Tibial artery (tissue), 4 donors: ENCODE data around the gene CUX1.

Experiments
- DNase-seq, 2 donors: peaks; one replicate each; pipeline ENCODE4 v3.0.0-alpha.2; 2019
- H3K27ac ChIP-seq, 2 donors: fragments of 200-600 bp; sonication (generic) in 1 of 2; 1 replicate in 1 of 2; 2 replicates in 1 of 2; pipeline ENCODE4 v1.5.1; 2018 to 2019; ENCODE audit warnings: mild to moderate bottlenecking in 1 of 2
- H3K27me3 ChIP-seq, 2 donors: fragments of 200-600 bp; sonication (generic) in 1 of 2; one replicate each; pipeline versions ENCODE4 v1.5.1 to v1.6.0; 2016 to 2019
- H3K36me3 ChIP-seq, 3 donors: fragments of 200-600 bp; sonication (generic) in 2 of 3; one replicate each; pipeline ENCODE4 v1.5.1; 2016 to 2019; ENCODE audit warnings: mild to moderate bottlenecking in 2 of 3
- H3K4me1 ChIP-seq, 4 donors: fragments of 200-600 bp; sonication (generic) in 2 of 4; 1 replicate in 3 of 4; 2 replicates in 1 of 4; pipeline ENCODE4 v1.5.1; 2016 to 2019
- H3K4me3 ChIP-seq, 2 donors: fragments of 200-600 bp; sonication (generic) in 1 of 2; 1 replicate in 1 of 2; 2 replicates in 1 of 2; pipeline ENCODE4 v1.5.1; 2018 to 2019; ENCODE audit warnings: mild to moderate bottlenecking in 2 of 2
- H3K9me3 ChIP-seq, 3 donors: fragments of 200-600 bp; sonication (generic) in 1 of 3; one replicate each; pipeline ENCODE4 v1.5.1; 2016 to 2019
- intact Hi-C: fragments of 100-400 bp; cut with DNase I; formaldehyde crosslinking; loops from one replicate; pipeline ENCODE4 v1.15.0; 2023; ENCODE audit warnings: low total_unique reads
- TF ChIP-seq, protein P1 (sequence below), 2 experiments: fragments of 200-600 bp in 1 of 2; fragments of 450-650 bp in 1 of 2; IDR thresholded peaks; one replicate each; pipeline ENCODE4 v1.5.1; 2017 to 2019; ENCODE audit warnings: antibody characterized with exemption in 2 of 2, mild to moderate bottlenecking in 1 of 2, moderate library complexity in 1 of 2

CUX1 gene

DNA sequence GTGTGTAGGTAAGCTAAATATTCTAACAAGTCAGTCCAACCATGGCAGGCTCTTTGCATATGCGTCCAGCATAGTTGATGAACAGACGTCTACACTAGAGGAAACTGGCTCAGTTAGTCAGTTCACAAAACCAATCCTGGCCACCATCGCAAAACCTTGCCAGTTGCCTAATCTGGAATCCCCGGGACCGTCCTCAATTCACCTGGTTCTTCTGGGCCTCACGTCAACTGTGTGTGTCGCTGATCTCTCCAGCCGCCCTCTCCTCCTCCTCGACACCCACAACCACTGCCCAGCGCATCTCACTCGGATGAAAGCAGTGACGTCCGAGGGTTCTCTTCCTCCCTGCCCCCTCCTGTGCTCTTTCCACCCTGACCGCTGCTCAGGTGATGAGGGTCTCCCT lies 251.4 kb downstream of the CUX1 start:
- Histone ChIP-seq H3K4me3 (no peak overlapping the region), H3K27ac (no peak overlapping the region), H3K9me3 (no peaks in the 10 kb centered on the region), H3K36me3 (peaks cover 16 to 26% (median 21%) of the 10 kb centered on the region in 3 donors), H3K4me1 (no peaks in the 10 kb centered on the region), H3K27me3 (no peaks in the 10 kb centered on the region)
- intact Hi-C loops, result no loop called here
- TF ChIP-seq, protein P1, sequence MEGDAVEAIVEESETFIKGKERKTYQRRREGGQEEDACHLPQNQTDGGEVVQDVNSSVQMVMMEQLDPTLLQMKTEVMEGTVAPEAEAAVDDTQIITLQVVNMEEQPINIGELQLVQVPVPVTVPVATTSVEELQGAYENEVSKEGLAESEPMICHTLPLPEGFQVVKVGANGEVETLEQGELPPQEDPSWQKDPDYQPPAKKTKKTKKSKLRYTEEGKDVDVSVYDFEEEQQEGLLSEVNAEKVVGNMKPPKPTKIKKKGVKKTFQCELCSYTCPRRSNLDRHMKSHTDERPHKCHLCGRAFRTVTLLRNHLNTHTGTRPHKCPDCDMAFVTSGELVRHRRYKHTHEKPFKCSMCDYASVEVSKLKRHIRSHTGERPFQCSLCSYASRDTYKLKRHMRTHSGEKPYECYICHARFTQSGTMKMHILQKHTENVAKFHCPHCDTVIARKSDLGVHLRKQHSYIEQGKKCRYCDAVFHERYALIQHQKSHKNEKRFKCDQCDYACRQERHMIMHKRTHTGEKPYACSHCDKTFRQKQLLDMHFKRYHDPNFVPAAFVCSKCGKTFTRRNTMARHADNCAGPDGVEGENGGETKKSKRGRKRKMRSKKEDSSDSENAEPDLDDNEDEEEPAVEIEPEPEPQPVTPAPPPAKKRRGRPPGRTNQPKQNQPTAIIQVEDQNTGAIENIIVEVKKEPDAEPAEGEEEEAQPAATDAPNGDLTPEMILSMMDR (IDR thresholded peaks at IDR 0.05), result no peak
- DNase-seq, result no peak

DNA sequence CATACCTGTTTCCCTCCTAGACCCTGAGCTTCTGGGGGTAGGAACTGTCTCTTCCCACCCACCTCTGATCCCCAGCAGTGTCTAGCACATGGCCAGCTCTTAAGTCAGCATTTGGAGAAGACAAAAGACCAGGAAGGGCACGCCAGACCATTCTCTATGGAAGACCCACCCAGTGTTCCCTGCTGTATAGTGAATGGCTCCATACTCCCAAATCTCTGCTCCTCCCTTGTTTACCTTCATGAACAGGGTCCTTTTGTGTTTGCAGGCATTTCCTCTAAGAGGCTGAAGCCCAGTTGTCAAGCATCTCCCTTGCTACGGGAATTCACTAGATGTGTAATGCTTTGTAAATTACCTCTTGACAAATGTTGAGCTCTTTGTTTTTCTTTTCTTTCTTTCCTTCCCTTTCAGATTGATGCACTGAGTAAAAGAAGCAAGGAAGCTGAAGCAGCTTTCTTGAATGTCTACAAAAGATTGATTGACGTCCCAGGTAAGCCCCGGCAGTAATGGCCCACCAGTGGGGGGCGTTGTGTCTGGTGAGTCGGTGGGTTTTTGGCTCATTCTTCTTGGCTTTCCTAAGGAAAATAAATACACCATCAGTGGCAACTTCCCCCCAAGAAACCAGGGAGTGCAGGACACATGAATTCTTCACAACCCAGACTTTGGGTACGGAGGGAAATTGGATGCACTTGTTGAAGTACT lies 252.7 kb downstream of the CUX1 start:
- peaks cover 16 to 26% (median 26%) of the 10 kb centered on the region in 3 donors for H3K36me3 ChIP-seq
- TF ChIP-seq, protein P1 (IDR thresholded peaks at IDR 0.05), result no peak
- no peaks in the 10 kb centered on the region for H3K4me1 ChIP-seq
- DNase-seq, result no peak
- H3K27me3 ChIP-seq, result no peaks in the 10 kb centered on the region
- intact Hi-C loops, result no loop called here
- H3K27ac ChIP-seq, result no peak overlapping the region
- no peaks in the 10 kb centered on the region for H3K9me3 ChIP-seq
- no peak overlapping the region for H3K4me3 ChIP-seq

DNA sequence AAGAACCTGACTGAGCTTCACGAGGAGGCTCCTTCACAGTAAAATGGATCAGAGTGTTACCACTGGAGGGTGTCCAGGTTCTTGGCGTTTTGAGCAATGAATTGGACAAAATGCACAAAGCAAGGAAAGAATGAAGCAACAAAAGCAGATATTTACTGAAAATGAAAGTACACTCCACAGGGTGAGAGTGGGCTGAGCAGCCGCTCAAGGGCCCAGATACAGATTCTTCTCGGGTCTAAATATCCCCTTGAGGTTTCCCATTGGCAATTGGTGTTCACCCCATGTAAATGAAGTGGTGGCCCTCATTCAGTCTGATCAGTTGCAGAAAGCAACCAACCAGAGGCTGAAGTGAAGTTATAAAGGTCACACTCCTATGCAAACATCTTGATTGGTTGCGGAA lies 254.6 kb downstream of the CUX1 start:
- TF ChIP-seq, protein P1 (IDR thresholded peaks at IDR 0.05), result no peak
- Histone ChIP-seq H3K4me1 (no peaks in the 10 kb centered on the region), H3K27me3 (no peaks in the 10 kb centered on the region), H3K4me3 (no peak overlapping the region), H3K9me3 (no peaks in the 10 kb centered on the region), H3K36me3 (peaks cover 16 to 26% (median 26%) of the 10 kb centered on the region in 3 donors), H3K27ac (no peak overlapping the region)
- intact Hi-C loops, result no loop called here
- no peak for DNase-seq

DNA sequence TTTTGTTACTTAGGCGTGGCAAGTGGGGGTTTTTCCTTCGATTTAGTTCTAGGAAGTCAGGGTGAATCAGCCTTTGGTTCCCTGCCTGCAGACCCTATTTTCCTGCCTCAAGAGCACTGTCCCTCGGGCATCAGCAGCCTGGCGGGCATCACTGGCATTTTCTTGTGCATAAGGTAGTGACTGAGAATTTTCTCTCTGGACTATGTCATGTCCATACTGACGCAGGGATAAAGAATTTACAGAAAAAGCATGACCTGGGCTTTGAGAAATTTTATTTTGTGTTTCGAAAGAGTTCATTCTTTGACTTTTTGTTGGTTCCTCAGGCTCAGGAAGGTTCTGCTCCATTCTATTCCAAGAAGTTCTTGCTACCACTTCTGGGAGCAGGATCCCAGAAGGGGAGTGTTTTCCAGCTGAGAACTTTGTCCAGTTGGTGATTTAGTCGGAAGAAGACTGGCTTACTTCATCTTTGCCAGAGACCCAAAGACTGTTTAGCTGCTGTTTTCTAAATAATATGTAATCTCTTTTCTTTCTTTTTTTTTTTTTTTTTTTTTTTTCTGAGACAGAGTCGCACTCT lies 255.3 kb downstream of the CUX1 start:
- H3K4me3 ChIP-seq, result no peak overlapping the region
- no peak overlapping the region for H3K27ac ChIP-seq
- DNase-seq, result no peak
- H3K27me3 ChIP-seq, result no peaks in the 10 kb centered on the region
- H3K9me3 ChIP-seq, result no peaks in the 10 kb centered on the region
- intact Hi-C loops, result no loop called here
- TF ChIP-seq, protein P1 (IDR thresholded peaks at IDR 0.05), result no peak
- peaks cover 16 to 26% (median 24%) of the 10 kb centered on the region in 3 donors for H3K36me3 ChIP-seq
- no peaks in the 10 kb centered on the region for H3K4me1 ChIP-seq

DNA sequence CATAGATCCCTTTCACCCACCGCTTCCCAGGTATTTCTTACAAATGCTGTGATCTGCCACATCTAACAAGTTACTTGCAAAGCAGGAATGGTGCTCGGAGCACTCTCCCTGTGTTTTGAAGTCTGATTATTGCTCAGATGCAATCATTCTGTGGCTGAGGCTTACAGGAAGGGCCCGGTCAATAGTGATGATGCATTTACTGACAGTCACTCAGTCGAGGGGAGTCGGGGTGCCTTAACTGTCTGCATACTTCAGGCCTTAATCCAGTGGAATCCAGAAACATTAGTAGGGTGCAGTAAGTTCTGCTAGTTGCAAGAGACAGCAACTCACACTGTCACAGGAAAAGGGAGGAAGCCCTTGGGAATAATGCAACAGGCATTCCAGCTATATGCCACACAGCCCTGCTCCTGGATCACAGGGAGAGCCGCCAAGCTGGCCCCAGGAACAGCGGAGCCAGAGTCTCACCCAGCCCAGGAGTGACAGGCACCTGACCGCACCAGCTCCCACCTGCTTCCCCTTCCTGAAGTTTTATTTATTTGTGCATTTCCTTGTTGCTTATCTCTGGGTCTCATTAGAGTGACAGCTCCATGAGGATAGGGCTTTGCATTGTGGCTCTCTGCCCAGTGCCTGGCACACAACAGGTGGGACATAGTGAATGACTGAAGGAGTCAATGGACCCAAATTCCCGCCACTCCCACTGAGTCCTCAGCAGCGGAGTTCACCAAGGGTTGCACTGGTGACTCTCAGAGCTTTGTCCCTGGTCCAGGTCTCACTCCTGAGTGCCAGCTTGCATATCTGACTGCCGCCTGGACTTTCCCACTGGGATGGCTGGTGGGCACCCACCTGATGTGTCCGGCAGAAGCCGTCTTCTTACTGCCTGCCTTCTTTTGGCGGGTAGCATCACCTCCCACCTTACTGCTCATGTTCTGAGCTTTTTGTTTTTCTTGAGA lies 256.8 kb downstream of the CUX1 start:
- Histone ChIP-seq H3K27me3 (no peaks in the 10 kb centered on the region), H3K4me1 (no peaks in the 10 kb centered on the region), H3K36me3 (peaks cover 16 to 26% (median 23%) of the 10 kb centered on the region in 3 donors), H3K9me3 (no peaks in the 10 kb centered on the region), H3K27ac (no peak overlapping the region), H3K4me3 (no peak overlapping the region)
- no peak for DNase-seq
- TF ChIP-seq, protein P1 (IDR thresholded peaks at IDR 0.05), result no peak
- intact Hi-C loops, result no loop called here
